Liver (tissue), 9 donors: ENCODE results near the gene GGCT. TPM values are rescaled to one million over a fixed set of nuclear protein-coding genes. Genes with fewer than 3 reads are reported as not detected.

ENCODE experiments used
- DNase-seq: peaks from one replicate; pipeline ENCODE4 v3.0.0-alpha.2; 2017; ENCODE audit warnings: low spot score
- H3K27ac ChIP-seq, 2 donors: one replicate each; pipeline ENCODE4 v1.7.0; 2013; ENCODE audit warnings: inconsistent platforms in 2 of 2, low read length in 2 of 2, control low read depth in 1 of 2, low read depth in 1 of 2, mild to moderate bottlenecking in 1 of 2
- H3K27me3 ChIP-seq, 4 donors: one replicate each; pipeline versions ENCODE4 v1.6.1 to v1.7.0; 2013; ENCODE audit warnings: low read length in 3 of 4, inconsistent platforms in 1 of 4, mild to moderate bottlenecking in 1 of 4, moderate library complexity in 1 of 4; ENCODE audit not compliant: control insufficient read depth in 4 of 4, insufficient read depth in 4 of 4
- H3K36me3 ChIP-seq, 4 donors: one replicate each; pipeline versions ENCODE4 v1.6.1 to v1.7.0; 2013; ENCODE audit warnings: low read length in 3 of 4, mild to moderate bottlenecking in 3 of 4, low read depth in 1 of 4, moderate library complexity in 1 of 4; ENCODE audit not compliant: control insufficient read depth in 4 of 4, insufficient read depth in 3 of 4
- H3K4me1 ChIP-seq, 4 donors: one replicate each; pipeline versions ENCODE4 v1.6.1 to v1.7.0; 2013; ENCODE audit warnings: low read length in 3 of 4, mild to moderate bottlenecking in 3 of 4, moderate library complexity in 1 of 4; ENCODE audit not compliant: control insufficient read depth in 4 of 4, insufficient read depth in 4 of 4
- H3K4me3 ChIP-seq, 3 donors: one replicate each; pipeline versions ENCODE4 v1.6.1 to v1.7.0; 2013; ENCODE audit warnings: low read length in 3 of 3, control low read depth in 1 of 3, low read depth in 1 of 3, mild to moderate bottlenecking in 1 of 3
- H3K9ac ChIP-seq, 2 donors: one replicate each; pipeline ENCODE4 v1.7.0; 2013; ENCODE audit warnings: low read length in 2 of 2, mild to moderate bottlenecking in 2 of 2, moderate library complexity in 2 of 2, control low read depth in 1 of 2, low read depth in 1 of 2
- H3K9me3 ChIP-seq, 4 donors: one replicate each; pipeline versions ENCODE4 v1.6.1 to v1.7.0; 2013; ENCODE audit warnings: low read length in 3 of 4; ENCODE audit not compliant: control insufficient read depth in 4 of 4
- EGR1 ChIP-seq, 2 donors: IDR thresholded peaks; 2 replicates each; pipeline ENCODE4 v1.6.1; 2016 to 2018; ENCODE audit warnings: antibody characterized with exemption in 2 of 2, low read depth in 2 of 2
- FOXA1 ChIP-seq: IDR thresholded peaks from 2 replicates; pipeline ENCODE4 v1.6.1; 2016; ENCODE audit warnings: antibody characterized with exemption
- FOXA2 ChIP-seq: IDR thresholded peaks from 2 replicates; pipeline ENCODE4 v1.6.1; 2016; ENCODE audit warnings: antibody characterized with exemption
- GABPA ChIP-seq, 2 donors: IDR thresholded peaks in 1 of 2; conservative IDR thresholded peaks in 1 of 2; 2 replicates each; pipeline ENCODE4 v1.6.1; 2016; ENCODE audit warnings: antibody characterized with exemption in 2 of 2, mild to moderate bottlenecking in 1 of 2, moderate library complexity in 1 of 2
- HNF4G ChIP-seq: IDR thresholded peaks from 2 replicates; pipeline ENCODE4 v1.6.1; 2016; ENCODE audit warnings: antibody characterized with exemption
- NR2F2 ChIP-seq: IDR thresholded peaks from 2 replicates; pipeline ENCODE4 v1.6.1; 2016; ENCODE audit warnings: antibody characterized with exemption
- RAD21 ChIP-seq, 2 donors: IDR thresholded peaks; 2 replicates each; pipeline ENCODE4 v1.6.1; 2016; ENCODE audit warnings: antibody characterized with exemption in 2 of 2, mild to moderate bottlenecking in 2 of 2
- RXRA ChIP-seq, 2 donors: IDR thresholded peaks; 2 replicates each; pipeline ENCODE4 v1.6.1; 2017 to 2018; ENCODE audit warnings: antibody characterized with exemption in 2 of 2, mild to moderate bottlenecking in 1 of 2
- SP1 ChIP-seq: IDR thresholded peaks from 2 replicates; pipeline ENCODE4 v1.6.1; 2018; ENCODE audit warnings: antibody characterized with exemption, mild to moderate bottlenecking
- TAF1 ChIP-seq: conservative IDR thresholded peaks from 2 replicates; pipeline ENCODE4 v1.6.1; 2016; ENCODE audit warnings: antibody characterized with exemption, mild to moderate bottlenecking
- YY1 ChIP-seq: IDR thresholded peaks from 2 replicates; pipeline ENCODE4 v1.6.1; 2016; ENCODE audit warnings: antibody characterized with exemption, mild to moderate bottlenecking
- whole genome bisulfite sequencing: extraction: QIAGEN DNeasy Blood & Tissue Kit; methylation state at CpG from one replicate; pipeline ENCODE4 v1.1.7; 2013; 5-methylcytosine and 5-hydroxymethylcytosine counted together
- polyA plus RNA-seq, 2 donors: library from polyadenylated mRNA; stranded (reverse) in 1 of 2; unstranded in 1 of 2; fragments of 200-250 nt in 1 of 2; fragments of >200 nt in 1 of 2; fragmentation: Nextera tagmentation in 1 of 2; extraction: Ambion mirVana in 1 of 2; gene quantifications; one replicate each; pipeline versions ENCODE4 v1.2.1 to v1.2.3, GENCODE V29; 2013 to 2015
- total RNA-seq, 2 donors: library from RNA; depleted of rRNA; stranded (reverse); fragments of >200 nt; gene quantifications; one replicate each; pipeline ENCODE4 v1.2.3, GENCODE V29; 2014
- TF ChIP-seq, protein P1 (sequence below): IDR thresholded peaks from 2 replicates; pipeline ENCODE4 v1.6.1; 2016; ENCODE audit warnings: antibody characterized with exemption
- TF ChIP-seq, protein P2 (sequence below): IDR thresholded peaks from 2 replicates; pipeline ENCODE4 v1.6.1; 2016; ENCODE audit warnings: antibody characterized with exemption, mild to moderate bottlenecking
- TF ChIP-seq, protein P3 (sequence below): fragments of 150-350 bp; IDR thresholded peaks from 2 replicates; pipeline ENCODE4 v1.5.1; 2017; ENCODE audit warnings: improper control_type of control experiment, low read depth, low read length; ENCODE audit not compliant: missing input control
- TF ChIP-seq, protein P4 (sequence below): IDR thresholded peaks from 2 replicates; pipeline ENCODE4 v1.6.1; 2016; ENCODE audit warnings: antibody characterized with exemption
- TF ChIP-seq, protein P5 (sequence below): IDR thresholded peaks from 2 replicates; pipeline ENCODE4 v1.6.1; 2016; ENCODE audit warnings: antibody characterized with exemption
- donor health status: healthy.
- donor health status: healthy.
- donor health status: healthy.
- donor health status: healthy.
- donor health status: healthy.

Gene GGCT
- total and polyA plus RNA-seq, 4 donors = 11.0 to 22.5 (median 21.3) TPM

DNA sequence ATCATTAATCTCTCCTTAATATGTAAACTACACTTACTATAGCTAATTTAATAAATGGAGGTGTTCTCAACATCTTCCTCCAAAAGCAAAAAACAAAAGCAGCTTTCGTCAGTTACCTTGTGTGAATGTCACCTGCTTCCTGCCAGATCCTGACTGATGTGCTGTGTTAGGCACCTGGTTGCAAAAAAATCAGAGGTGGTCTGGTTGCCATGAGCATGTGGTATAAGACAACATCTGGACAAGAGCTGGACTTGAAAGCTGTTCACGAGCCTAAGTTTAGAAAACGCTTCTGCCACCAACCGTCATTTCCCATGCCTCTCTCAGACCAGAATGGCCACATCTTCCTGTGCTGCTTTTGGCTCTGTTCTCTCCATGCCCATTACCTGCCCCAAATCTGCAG, 42.0 kb upstream of the GGCT start:
- TF ChIP-seq, protein P1, sequence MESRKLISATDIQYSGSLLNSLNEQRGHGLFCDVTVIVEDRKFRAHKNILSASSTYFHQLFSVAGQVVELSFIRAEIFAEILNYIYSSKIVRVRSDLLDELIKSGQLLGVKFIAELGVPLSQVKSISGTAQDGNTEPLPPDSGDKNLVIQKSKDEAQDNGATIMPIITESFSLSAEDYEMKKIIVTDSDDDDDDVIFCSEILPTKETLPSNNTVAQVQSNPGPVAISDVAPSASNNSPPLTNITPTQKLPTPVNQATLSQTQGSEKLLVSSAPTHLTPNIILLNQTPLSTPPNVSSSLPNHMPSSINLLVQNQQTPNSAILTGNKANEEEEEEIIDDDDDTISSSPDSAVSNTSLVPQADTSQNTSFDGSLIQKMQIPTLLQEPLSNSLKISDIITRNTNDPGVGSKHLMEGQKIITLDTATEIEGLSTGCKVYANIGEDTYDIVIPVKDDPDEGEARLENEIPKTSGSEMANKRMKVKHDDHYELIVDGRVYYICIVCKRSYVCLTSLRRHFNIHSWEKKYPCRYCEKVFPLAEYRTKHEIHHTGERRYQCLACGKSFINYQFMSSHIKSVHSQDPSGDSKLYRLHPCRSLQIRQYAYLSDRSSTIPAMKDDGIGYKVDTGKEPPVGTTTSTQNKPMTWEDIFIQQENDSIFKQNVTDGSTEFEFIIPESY = no peak
- TF ChIP-seq, protein P2, sequence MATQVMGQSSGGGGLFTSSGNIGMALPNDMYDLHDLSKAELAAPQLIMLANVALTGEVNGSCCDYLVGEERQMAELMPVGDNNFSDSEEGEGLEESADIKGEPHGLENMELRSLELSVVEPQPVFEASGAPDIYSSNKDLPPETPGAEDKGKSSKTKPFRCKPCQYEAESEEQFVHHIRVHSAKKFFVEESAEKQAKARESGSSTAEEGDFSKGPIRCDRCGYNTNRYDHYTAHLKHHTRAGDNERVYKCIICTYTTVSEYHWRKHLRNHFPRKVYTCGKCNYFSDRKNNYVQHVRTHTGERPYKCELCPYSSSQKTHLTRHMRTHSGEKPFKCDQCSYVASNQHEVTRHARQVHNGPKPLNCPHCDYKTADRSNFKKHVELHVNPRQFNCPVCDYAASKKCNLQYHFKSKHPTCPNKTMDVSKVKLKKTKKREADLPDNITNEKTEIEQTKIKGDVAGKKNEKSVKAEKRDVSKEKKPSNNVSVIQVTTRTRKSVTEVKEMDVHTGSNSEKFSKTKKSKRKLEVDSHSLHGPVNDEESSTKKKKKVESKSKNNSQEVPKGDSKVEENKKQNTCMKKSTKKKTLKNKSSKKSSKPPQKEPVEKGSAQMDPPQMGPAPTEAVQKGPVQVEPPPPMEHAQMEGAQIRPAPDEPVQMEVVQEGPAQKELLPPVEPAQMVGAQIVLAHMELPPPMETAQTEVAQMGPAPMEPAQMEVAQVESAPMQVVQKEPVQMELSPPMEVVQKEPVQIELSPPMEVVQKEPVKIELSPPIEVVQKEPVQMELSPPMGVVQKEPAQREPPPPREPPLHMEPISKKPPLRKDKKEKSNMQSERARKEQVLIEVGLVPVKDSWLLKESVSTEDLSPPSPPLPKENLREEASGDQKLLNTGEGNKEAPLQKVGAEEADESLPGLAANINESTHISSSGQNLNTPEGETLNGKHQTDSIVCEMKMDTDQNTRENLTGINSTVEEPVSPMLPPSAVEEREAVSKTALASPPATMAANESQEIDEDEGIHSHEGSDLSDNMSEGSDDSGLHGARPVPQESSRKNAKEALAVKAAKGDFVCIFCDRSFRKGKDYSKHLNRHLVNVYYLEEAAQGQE = no peak
- TF ChIP-seq FOXA1 (no peak), NR2F2 (no peak), TAF1 (no peak), HNF4G (no peak), YY1 (no peak), FOXA2 (no peak), SP1 (no peak), RAD21 (IDR thresholded peaks at IDR 0.05) (no peak), RXRA (IDR thresholded peaks at IDR 0.05) (no peak), GABPA (IDR thresholded peaks at IDR 0.05 in 1 of 2, conservative IDR thresholded peaks at IDR 0.05 in 1 of 2) (no peak), EGR1 (IDR thresholded peaks at IDR 0.05; ENCODE audit: low read depth in 2 of 2) (no peak)
- TF ChIP-seq, protein P3, sequence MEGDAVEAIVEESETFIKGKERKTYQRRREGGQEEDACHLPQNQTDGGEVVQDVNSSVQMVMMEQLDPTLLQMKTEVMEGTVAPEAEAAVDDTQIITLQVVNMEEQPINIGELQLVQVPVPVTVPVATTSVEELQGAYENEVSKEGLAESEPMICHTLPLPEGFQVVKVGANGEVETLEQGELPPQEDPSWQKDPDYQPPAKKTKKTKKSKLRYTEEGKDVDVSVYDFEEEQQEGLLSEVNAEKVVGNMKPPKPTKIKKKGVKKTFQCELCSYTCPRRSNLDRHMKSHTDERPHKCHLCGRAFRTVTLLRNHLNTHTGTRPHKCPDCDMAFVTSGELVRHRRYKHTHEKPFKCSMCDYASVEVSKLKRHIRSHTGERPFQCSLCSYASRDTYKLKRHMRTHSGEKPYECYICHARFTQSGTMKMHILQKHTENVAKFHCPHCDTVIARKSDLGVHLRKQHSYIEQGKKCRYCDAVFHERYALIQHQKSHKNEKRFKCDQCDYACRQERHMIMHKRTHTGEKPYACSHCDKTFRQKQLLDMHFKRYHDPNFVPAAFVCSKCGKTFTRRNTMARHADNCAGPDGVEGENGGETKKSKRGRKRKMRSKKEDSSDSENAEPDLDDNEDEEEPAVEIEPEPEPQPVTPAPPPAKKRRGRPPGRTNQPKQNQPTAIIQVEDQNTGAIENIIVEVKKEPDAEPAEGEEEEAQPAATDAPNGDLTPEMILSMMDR = no peak
- TF ChIP-seq, protein P4, sequence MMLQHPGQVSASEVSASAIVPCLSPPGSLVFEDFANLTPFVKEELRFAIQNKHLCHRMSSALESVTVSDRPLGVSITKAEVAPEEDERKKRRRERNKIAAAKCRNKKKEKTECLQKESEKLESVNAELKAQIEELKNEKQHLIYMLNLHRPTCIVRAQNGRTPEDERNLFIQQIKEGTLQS = no peak
- TF ChIP-seq, protein P5, sequence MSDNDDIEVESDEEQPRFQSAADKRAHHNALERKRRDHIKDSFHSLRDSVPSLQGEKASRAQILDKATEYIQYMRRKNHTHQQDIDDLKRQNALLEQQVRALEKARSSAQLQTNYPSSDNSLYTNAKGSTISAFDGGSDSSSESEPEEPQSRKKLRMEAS = no peak
- peaks cover 0 to 4% (median 1%) of the 10 kb centered on the region in 4 donors for H3K36me3 ChIP-seq
- over 99% methylated on average over 4 of the region's 4 CpGs for WGBS
- H3K9ac ChIP-seq = no peak overlapping the region
- no peaks in the 10 kb centered on the region for H3K9me3 ChIP-seq
- H3K4me1 ChIP-seq = peaks cover 0 to 5% (median 4%) of the 10 kb centered on the region in 4 donors
- no peak for DNase-seq
- no peaks in the 10 kb centered on the region for H3K27me3 ChIP-seq
- no peak overlapping the region for H3K27ac ChIP-seq
- no peak overlapping the region for H3K4me3 ChIP-seq
